HepG2 (cell line): Measurements from ENCODE around the gene ACAT1. TPM values are rescaled to one million over a fixed set of nuclear protein-coding genes. Genes with fewer than 3 reads are reported as not detected.
A peak's percentile ranks its signal among the peaks of the same experiment; 100 is the strongest.

ENCODE experiments used
- HOXA3 ChIP-seq: sonication (generic); formaldehyde crosslinking; IDR thresholded peaks from 2 replicates; pipeline ENCODE4 v1.5.0; 2020; ENCODE audit warnings: missing genetic modification reagents
- JUND ChIP-seq: sonication (generic); formaldehyde crosslinking; IDR thresholded peaks from 2 replicates; pipeline ENCODE4 v1.8.0; 2022; ENCODE audit warnings: mild to moderate bottlenecking, missing genetic modification reagents
- NCOA2 ChIP-seq: sonication (generic); formaldehyde crosslinking; IDR thresholded peaks from 2 replicates; pipeline ENCODE4 v1.8.0; 2022; ENCODE audit warnings: inconsistent platforms
- ZMYM4 ChIP-seq: sonication (generic); formaldehyde crosslinking; IDR thresholded peaks from 2 replicates; pipeline ENCODE4 v1.8.1; 2023; ENCODE audit warnings: mild to moderate bottlenecking, missing genetic modification reagents
- ZNF33A ChIP-seq: sonication (generic); formaldehyde crosslinking; IDR thresholded peaks from 2 replicates; pipeline ENCODE4 v1.5.1; 2020; ENCODE audit warnings: missing genetic modification reagents, mild to moderate bottlenecking, moderate library complexity, borderline replicate concordance
- polyA plus RNA-seq, 8 experiments: library from polyadenylated mRNA; depleted of rRNA in 3 of 8; stranded (reverse) in 7 of 8; unstranded in 1 of 8; fragments of >200 nt; fragmentation: Illumina TruSeq in 4 of 8; extraction: Trizol in 4 of 8; gene quantifications; 2 replicates each; pipeline versions ENCODE4 v1.2.1 to v1.2.3, GENCODE V29; 2011 to 2016; ENCODE audit warnings: low read depth in 4 of 8, missing spikeins in 1 of 8, mixed read lengths in 1 of 8; ENCODE audit not compliant: insufficient read depth in 1 of 8
- total RNA-seq, 5 experiments: library from RNA; depleted of rRNA; stranded (reverse); fragments of >200 nt; fragmentation: Illumina TruSeq; extraction: Trizol; gene quantifications; 2 replicates each; pipeline ENCODE4 v1.2.3, GENCODE V29; 2016; ENCODE audit warnings: low read depth in 1 of 5
- TF ChIP-seq, protein P1 (sequence below): sonication (generic); formaldehyde crosslinking; IDR thresholded peaks from 2 replicates; pipeline ENCODE4 v1.4.0; 2020; ENCODE audit warnings: missing genetic modification reagents
- TF ChIP-seq, protein P2 (sequence below): sonication (generic); formaldehyde crosslinking; IDR thresholded peaks from 2 replicates; pipeline ENCODE4 v1.8.1; 2022; ENCODE audit warnings: low read depth, mild to moderate bottlenecking, missing genetic modification reagents
- TF ChIP-seq, protein P3 (sequence below): sonication (generic); formaldehyde crosslinking; IDR thresholded peaks from 2 replicates; pipeline ENCODE4 v1.8.1; 2023; ENCODE audit warnings: mild to moderate bottlenecking, missing genetic modification reagents, borderline replicate concordance
- TF ChIP-seq, protein P4 (sequence below): sonication (generic); formaldehyde crosslinking; IDR thresholded peaks from 2 replicates; pipeline ENCODE4 v1.8.0; 2022; ENCODE audit warnings: mild to moderate bottlenecking, missing genetic modification reagents, borderline replicate concordance
- TF ChIP-seq, protein P5 (sequence below): sonication (generic); formaldehyde crosslinking; IDR thresholded peaks from 2 replicates; pipeline ENCODE4 v1.9.0; 2021; ENCODE audit warnings: missing genetic modification reagents, borderline replicate concordance
- TF ChIP-seq, protein P6 (sequence below): sonication (generic); formaldehyde crosslinking; IDR thresholded peaks from 2 replicates; pipeline ENCODE4 v1.5.0; 2020; ENCODE audit warnings: missing genetic modification reagents, mild to moderate bottlenecking, borderline replicate concordance
- TF ChIP-seq, protein P7 (sequence below): sonication (generic); formaldehyde crosslinking; IDR thresholded peaks from 2 replicates; pipeline ENCODE4 v1.4.0; 2020; ENCODE audit warnings: missing genetic modification reagents

ACAT1 gene
- total and polyA plus RNA-seq, 2 of the 13 experiments (the other 11 are each of a cell fraction or from before 2014, with no cell fraction given): 103 to 165 TPM

DNA sequence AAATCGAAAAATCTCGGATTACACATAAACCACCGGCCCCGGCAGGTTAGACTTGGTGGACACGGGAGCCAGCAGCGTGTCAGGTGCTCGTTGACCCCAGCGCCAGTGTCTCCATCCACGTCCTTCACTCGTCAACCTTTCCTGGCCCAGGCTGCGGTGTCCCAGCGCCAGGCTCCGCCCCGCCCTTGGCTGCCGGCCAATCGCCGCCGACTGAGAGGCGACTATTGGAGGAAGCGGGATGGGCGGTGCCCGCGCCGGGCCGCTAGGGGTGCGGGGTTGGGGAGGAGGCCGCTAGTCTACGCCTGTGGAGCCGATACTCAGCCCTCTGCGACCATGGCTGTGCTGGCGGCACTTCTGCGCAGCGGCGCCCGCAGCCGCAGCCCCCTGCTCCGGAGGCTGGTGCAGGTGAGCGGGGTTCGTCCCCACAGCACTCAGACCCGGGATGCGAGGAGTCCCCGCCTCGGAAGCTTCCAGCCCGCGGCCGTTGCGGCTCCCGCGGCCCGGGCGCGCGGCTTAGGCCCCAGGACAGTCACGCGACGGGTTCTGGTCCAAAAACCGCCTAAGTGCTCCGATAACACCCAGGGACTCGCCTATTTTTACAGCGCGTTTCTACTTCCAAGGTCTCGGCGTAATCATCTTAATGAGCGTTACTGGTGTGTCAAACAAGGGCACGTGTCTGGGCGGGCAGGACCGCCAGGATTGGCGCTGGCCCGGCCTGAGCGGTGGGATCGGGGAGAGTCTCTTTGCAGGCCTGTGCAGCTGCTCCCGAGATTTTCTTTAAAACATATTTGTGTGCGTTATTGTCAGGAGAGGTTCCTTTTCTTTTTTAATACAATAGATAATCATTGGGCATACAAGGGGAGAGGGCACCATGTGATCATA, at the start of gene ACAT1 (continued):
- TF ChIP-seq HOXA3 (CRISPR knock-in tag): no peak; the same call in 1 of the 2 replicates
- TF ChIP-seq, protein P1, sequence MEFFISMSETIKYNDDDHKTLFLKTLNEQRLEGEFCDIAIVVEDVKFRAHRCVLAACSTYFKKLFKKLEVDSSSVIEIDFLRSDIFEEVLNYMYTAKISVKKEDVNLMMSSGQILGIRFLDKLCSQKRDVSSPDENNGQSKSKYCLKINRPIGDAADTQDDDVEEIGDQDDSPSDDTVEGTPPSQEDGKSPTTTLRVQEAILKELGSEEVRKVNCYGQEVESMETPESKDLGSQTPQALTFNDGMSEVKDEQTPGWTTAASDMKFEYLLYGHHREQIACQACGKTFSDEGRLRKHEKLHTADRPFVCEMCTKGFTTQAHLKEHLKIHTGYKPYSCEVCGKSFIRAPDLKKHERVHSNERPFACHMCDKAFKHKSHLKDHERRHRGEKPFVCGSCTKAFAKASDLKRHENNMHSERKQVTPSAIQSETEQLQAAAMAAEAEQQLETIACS (CRISPR knock-in tag): no peak
- TF ChIP-seq NCOA2 (CRISPR knock-in tag): no peak
- TF ChIP-seq, protein P2, sequence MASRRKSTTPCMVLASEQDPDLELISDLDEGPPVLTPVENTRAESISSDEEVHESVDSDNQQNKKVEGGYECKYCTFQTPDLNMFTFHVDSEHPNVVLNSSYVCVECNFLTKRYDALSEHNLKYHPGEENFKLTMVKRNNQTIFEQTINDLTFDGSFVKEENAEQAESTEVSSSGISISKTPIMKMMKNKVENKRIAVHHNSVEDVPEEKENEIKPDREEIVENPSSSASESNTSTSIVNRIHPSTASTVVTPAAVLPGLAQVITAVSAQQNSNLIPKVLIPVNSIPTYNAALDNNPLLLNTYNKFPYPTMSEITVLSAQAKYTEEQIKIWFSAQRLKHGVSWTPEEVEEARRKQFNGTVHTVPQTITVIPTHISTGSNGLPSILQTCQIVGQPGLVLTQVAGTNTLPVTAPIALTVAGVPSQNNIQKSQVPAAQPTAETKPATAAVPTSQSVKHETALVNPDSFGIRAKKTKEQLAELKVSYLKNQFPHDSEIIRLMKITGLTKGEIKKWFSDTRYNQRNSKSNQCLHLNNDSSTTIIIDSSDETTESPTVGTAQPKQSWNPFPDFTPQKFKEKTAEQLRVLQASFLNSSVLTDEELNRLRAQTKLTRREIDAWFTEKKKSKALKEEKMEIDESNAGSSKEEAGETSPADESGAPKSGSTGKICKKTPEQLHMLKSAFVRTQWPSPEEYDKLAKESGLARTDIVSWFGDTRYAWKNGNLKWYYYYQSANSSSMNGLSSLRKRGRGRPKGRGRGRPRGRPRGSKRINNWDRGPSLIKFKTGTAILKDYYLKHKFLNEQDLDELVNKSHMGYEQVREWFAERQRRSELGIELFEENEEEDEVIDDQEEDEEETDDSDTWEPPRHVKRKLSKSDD (CRISPR knock-in tag): peak; percentile 13; the same call in 1 of the 2 replicates
- TF ChIP-seq, protein P3, sequence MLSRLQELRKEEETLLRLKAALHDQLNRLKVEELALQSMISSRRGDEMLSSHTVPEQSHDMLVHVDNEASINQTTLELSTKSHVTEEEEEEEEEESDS (CRISPR knock-in tag): no peak
- TF ChIP-seq, protein P4, sequence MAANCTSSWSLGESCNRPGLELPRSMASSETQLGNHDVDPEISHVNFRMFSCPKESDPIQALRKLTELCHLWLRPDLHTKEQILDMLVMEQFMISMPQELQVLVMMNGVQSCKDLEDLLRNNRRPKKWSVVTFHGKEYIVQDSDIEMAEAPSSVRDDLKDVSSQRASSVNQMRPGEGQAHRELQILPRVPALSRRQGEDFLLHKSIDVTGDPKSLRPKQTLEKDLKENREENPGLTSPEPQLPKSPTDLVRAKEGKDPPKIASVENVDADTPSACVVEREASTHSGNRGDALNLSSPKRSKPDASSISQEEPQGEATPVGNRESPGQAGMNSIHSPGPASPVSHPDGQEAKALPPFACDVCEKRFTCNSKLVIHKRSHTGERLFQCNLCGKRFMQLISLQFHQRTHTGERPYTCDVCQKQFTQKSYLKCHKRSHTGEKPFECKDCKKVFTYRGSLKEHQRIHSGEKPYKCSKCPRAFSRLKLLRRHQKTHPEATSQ: 0 out of 2 replicates have a peak, but pooled peaks have one; percentile 34
- TF ChIP-seq, protein P5, sequence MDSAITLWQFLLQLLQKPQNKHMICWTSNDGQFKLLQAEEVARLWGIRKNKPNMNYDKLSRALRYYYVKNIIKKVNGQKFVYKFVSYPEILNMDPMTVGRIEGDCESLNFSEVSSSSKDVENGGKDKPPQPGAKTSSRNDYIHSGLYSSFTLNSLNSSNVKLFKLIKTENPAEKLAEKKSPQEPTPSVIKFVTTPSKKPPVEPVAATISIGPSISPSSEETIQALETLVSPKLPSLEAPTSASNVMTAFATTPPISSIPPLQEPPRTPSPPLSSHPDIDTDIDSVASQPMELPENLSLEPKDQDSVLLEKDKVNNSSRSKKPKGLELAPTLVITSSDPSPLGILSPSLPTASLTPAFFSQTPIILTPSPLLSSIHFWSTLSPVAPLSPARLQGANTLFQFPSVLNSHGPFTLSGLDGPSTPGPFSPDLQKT (CRISPR knock-in tag): no peak
- TF ChIP-seq, protein P6, sequence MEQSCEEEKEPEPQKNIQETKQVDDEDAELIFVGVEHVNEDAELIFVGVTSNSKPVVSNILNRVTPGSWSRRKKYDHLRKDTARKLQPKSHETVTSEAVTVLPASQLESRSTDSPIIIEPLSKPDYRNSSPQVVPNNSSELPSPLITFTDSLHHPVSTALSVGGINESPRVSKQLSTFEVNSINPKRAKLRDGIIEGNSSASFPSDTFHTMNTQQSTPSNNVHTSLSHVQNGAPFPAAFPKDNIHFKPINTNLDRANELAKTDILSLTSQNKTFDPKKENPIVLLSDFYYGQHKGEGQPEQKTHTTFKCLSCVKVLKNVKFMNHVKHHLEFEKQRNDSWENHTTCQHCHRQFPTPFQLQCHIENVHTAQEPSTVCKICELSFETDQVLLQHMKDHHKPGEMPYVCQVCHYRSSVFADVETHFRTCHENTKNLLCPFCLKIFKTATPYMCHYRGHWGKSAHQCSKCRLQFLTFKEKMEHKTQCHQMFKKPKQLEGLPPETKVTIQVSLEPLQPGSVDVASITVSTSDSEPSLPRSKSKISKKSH (CRISPR knock-in tag): no peak; the same call in 1 of the 2 replicates
- TF ChIP-seq ZMYM4 (CRISPR knock-in tag): peak; percentile 94
- TF ChIP-seq, protein P7, sequence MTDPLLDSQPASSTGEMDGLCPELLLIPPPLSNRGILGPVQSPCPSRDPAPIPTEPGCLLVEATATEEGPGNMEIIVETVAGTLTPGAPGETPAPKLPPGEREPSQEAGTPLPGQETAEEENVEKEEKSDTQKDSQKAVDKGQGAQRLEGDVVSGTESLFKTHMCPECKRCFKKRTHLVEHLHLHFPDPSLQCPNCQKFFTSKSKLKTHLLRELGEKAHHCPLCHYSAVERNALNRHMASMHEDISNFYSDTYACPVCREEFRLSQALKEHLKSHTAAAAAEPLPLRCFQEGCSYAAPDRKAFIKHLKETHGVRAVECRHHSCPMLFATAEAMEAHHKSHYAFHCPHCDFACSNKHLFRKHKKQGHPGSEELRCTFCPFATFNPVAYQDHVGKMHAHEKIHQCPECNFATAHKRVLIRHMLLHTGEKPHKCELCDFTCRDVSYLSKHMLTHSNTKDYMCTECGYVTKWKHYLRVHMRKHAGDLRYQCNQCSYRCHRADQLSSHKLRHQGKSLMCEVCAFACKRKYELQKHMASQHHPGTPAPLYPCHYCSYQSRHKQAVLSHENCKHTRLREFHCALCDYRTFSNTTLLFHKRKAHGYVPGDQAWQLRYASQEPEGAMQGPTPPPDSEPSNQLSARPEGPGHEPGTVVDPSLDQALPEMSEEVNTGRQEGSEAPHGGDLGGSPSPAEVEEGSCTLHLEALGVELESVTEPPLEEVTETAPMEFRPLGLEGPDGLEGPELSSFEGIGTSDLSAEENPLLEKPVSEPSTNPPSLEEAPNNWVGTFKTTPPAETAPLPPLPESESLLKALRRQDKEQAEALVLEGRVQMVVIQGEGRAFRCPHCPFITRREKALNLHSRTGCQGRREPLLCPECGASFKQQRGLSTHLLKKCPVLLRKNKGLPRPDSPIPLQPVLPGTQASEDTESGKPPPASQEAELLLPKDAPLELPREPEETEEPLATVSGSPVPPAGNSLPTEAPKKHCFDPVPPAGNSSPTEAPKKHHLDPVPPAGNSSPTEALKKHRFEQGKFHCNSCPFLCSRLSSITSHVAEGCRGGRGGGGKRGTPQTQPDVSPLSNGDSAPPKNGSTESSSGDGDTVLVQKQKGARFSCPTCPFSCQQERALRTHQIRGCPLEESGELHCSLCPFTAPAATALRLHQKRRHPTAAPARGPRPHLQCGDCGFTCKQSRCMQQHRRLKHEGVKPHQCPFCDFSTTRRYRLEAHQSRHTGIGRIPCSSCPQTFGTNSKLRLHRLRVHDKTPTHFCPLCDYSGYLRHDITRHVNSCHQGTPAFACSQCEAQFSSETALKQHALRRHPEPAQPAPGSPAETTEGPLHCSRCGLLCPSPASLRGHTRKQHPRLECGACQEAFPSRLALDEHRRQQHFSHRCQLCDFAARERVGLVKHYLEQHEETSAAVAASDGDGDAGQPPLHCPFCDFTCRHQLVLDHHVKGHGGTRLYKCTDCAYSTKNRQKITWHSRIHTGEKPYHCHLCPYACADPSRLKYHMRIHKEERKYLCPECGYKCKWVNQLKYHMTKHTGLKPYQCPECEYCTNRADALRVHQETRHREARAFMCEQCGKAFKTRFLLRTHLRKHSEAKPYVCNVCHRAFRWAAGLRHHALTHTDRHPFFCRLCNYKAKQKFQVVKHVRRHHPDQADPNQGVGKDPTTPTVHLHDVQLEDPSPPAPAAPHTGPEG (CRISPR knock-in tag): peak; percentile 58
- no peak for TF ChIP-seq JUND (CRISPR knock-in tag)
- no peak for TF ChIP-seq ZNF33A (CRISPR knock-in tag)
